ENCODE results near the gene SPINT3. TPM values are rescaled to one million over a fixed set of nuclear protein-coding genes. Genes with fewer than 3 reads are reported as not detected.

Gene SPINT3
- total and polyA plus RNA-seq, 2 of the 8 experiments (the other 6 are each of a cell fraction or from before 2014, with no cell fraction given): not detected

DNA sequence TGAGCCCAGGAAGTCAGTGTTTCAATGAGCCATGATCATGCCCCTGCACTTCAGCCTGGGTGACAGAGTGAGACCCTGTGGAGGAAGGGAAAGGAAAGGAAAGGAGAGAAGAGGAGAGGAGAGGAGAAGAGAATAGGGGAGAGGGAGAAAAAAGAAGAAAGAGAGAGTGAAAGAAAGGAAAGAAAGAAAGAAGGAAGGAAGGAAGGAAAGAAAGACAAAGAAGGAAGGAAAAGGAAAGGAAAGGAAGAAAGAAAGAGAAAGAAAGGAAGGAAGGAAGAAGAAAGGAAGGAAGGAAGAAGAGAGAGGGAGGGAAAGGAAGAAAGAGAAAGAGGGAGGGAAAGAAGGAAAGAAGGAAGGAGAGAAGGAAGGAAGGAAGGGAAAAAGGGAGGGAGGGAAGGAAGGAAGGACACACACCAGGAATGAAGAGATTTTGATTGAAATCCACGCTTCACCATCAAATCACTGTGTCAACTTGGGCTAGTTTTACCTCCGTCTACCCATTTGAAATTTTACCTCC, 49.4 kb upstream of the SPINT3 start (continued):
- no peak for TF ChIP-seq GTF2F1 (IDR thresholded peaks at IDR 0.05; ENCODE audit: borderline replicate concordance, low read depth, low read length)
- no peak for TF ChIP-seq YY1 (IDR thresholded peaks at IDR 0.05; ENCODE audit: low read depth, low read length)
- TF ChIP-seq MAFK (IDR thresholded peaks at IDR 0.05; ENCODE audit: low read depth, low read length): no peak
- TF ChIP-seq EP300 (IDR thresholded peaks at IDR 0.05; ENCODE audit: borderline replicate concordance in 1 of 2, low read depth in 2 of 2, low read length in 2 of 2): no peak
- no peak for TF ChIP-seq POLR2AphosphoS5 (IDR thresholded peaks at IDR 0.05; ENCODE audit: low read depth, low read length)
- TF ChIP-seq RFX5 (IDR thresholded peaks at IDR 0.05; ENCODE audit: borderline replicate concordance, low read depth, low read length): no peak
